WTC11 (cell line): Measurements from ENCODE around the gene PDZD2. TPM values are rescaled to one million over a fixed set of nuclear protein-coding genes. Genes with fewer than 3 reads are reported as not detected.

ENCODE experiments used
- ATAC-seq: fragments of 200-7000 bp; cut with Tn5 transposase; 2 replicates; pipeline ENCODE4 v1.10.0; 2021; ENCODE audit warnings: mild to moderate bottlenecking, moderate library complexity
- CTCF ChIA-PET: fragments of 300-600 bp; sonication (Branson Sonifier 250); formaldehyde crosslinking; loops from one replicate; lab custom pipeline; 2021; ENCODE audit warnings: antibody characterized with exemption; lab: Charles Lee
- POLR2A ChIA-PET: fragments of 350-600 bp; sonication (Branson Sonifier 250); formaldehyde crosslinking; loops from one replicate; lab custom pipeline; 2021; ENCODE audit warnings: antibody characterized with exemption; lab: Charles Lee
- DNase-seq: peaks from one replicate; pipeline ENCODE4 v3.0.0; 2021; ENCODE audit warnings: low spot score
- H3K27ac Mint-ChIP-seq: 2 replicates; pipeline ENCODE4 v1.8.0; 2021; ENCODE audit warnings: mixed read lengths
- H3K27me3 Mint-ChIP-seq: 2 replicates; pipeline ENCODE4 v1.8.0; 2021; ENCODE audit warnings: low read depth, mild to moderate bottlenecking, moderate library complexity, mixed read lengths
- H3K36me3 Mint-ChIP-seq: 2 replicates; pipeline ENCODE4 v1.8.0; 2021; ENCODE audit warnings: mixed read lengths
- H3K4me1 Mint-ChIP-seq: 2 replicates; pipeline ENCODE4 v1.8.0; 2022; ENCODE audit warnings: mixed read lengths
- H3K4me3 Mint-ChIP-seq: 2 replicates; pipeline ENCODE4 v1.8.0; 2021; ENCODE audit warnings: mild to moderate bottlenecking, moderate library complexity, mixed read lengths
- H3K9me3 Mint-ChIP-seq: 2 replicates; pipeline ENCODE4 v1.8.0; 2021; ENCODE audit warnings: mixed read lengths
- AR ChIP-seq: fragments of 250-450 bp; sonication (Bioruptor Pico); IDR thresholded peaks from 2 replicates; pipeline ENCODE4 v1.9.0; 2021; ENCODE audit warnings: mild to moderate bottlenecking
- ATF6 ChIP-seq: sonication (generic); formaldehyde crosslinking; IDR thresholded peaks from 2 replicates; pipeline ENCODE4 v1.8.1; 2023; ENCODE audit warnings: mild to moderate bottlenecking, missing genetic modification reagents
- E2F1 ChIP-seq: sonication (generic); formaldehyde crosslinking; IDR thresholded peaks from 2 replicates; pipeline ENCODE4 v1.8.0; 2022; ENCODE audit warnings: mild to moderate bottlenecking, missing genetic modification reagents
- NR1H2 ChIP-seq: sonication (generic); formaldehyde crosslinking; IDR thresholded peaks from 2 replicates; pipeline ENCODE4 v1.9.0; 2021; ENCODE audit warnings: mild to moderate bottlenecking, moderate library complexity, missing genetic modification reagents
- TCF7 ChIP-seq: sonication (generic); formaldehyde crosslinking; IDR thresholded peaks from 2 replicates; pipeline ENCODE4 v1.8.0; 2022; ENCODE audit warnings: mild to moderate bottlenecking, low read depth, missing genetic modification reagents, moderate library complexity
- TP53 ChIP-seq: sonication (generic); formaldehyde crosslinking; IDR thresholded peaks from 2 replicates; pipeline ENCODE4 v1.8.1; 2023; ENCODE audit warnings: mild to moderate bottlenecking, missing genetic modification reagents
- total RNA-seq: library from RNA; stranded (reverse); gene quantifications from 3 replicates; pipeline ENCODE4 v1.2.3, GENCODE V29; 2021
- TF ChIP-seq, protein P1 (sequence below): sonication (generic); formaldehyde crosslinking; IDR thresholded peaks from 2 replicates; pipeline ENCODE4 v1.8.1; 2022; ENCODE audit warnings: missing genetic modification reagents, borderline replicate concordance
- TF ChIP-seq, protein P2 (sequence below): fragments of 200-600 bp; IDR thresholded peaks from 2 replicates; pipeline ENCODE4 v1.8.0; 2022; ENCODE audit warnings: antibody characterized with exemption

The PDZD2 gene
- total RNA-seq, 1 experiment from 2014 or later: 11.4 TPM

GRCh38 chr5:31888564-31888963, 249.6 kb downstream of the PDZD2 start:
- peaks cover 13% of the 10 kb centered on the region for H3K27me3 Mint-ChIP-seq
- H3K27ac Mint-ChIP-seq: no peak overlapping the region
- ChIA-PET CTCF (interaction anchor here (1.2 kb wide), 3 partner anchors 11 to 63 kb away, joined by 3 read pairs; no protein-coding TSS in a partner anchor), POLR2A (no interaction called here)
- ATAC-seq: no peak
- no peak for DNase-seq
- TF ChIP-seq, protein P1, sequence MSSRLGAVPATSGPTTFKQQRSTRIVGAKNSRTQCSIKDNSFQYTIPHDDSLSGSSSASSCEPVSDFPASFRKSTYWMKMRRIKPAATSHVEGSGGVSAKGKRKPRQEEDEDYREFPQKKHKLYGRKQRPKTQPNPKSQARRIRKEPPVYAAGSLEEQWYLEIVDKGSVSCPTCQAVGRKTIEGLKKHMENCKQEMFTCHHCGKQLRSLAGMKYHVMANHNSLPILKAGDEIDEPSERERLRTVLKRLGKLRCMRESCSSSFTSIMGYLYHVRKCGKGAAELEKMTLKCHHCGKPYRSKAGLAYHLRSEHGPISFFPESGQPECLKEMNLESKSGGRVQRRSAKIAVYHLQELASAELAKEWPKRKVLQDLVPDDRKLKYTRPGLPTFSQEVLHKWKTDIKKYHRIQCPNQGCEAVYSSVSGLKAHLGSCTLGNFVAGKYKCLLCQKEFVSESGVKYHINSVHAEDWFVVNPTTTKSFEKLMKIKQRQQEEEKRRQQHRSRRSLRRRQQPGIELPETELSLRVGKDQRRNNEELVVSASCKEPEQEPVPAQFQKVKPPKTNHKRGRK (CRISPR knock-in tag): no peak
- TF ChIP-seq NR1H2 (CRISPR knock-in tag): no peak
- TF ChIP-seq TCF7 (CRISPR knock-in tag): no peak
- no peaks in the 10 kb centered on the region for H3K9me3 Mint-ChIP-seq
- no peaks in the 10 kb centered on the region for H3K36me3 Mint-ChIP-seq
- H3K4me1 Mint-ChIP-seq: peaks cover 44% of the 10 kb centered on the region
- no peak overlapping the region for H3K4me3 Mint-ChIP-seq

- peak; percentile 92 for ATAC-seq
Observed at GRCh38 chr5:31889001-31889561, 250.2 kb downstream of the PDZD2 start.

More at GRCh38 chr5:31889001-31889561, 250.2 kb downstream of the PDZD2 start:
- H3K9me3 Mint-ChIP-seq: no peaks in the 10 kb centered on the region
- H3K36me3 Mint-ChIP-seq: no peaks in the 10 kb centered on the region
- TF ChIP-seq E2F1 (CRISPR knock-in tag) (no peak), TP53 (no peak), AR (CRISPR knock-in tag) (no peak), ATF6 (no peak)
- TF ChIP-seq, protein P2, sequence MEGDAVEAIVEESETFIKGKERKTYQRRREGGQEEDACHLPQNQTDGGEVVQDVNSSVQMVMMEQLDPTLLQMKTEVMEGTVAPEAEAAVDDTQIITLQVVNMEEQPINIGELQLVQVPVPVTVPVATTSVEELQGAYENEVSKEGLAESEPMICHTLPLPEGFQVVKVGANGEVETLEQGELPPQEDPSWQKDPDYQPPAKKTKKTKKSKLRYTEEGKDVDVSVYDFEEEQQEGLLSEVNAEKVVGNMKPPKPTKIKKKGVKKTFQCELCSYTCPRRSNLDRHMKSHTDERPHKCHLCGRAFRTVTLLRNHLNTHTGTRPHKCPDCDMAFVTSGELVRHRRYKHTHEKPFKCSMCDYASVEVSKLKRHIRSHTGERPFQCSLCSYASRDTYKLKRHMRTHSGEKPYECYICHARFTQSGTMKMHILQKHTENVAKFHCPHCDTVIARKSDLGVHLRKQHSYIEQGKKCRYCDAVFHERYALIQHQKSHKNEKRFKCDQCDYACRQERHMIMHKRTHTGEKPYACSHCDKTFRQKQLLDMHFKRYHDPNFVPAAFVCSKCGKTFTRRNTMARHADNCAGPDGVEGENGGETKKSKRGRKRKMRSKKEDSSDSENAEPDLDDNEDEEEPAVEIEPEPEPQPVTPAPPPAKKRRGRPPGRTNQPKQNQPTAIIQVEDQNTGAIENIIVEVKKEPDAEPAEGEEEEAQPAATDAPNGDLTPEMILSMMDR: no peak
- peaks cover 44% of the 10 kb centered on the region for H3K4me1 Mint-ChIP-seq
- no peak for DNase-seq
- H3K27ac Mint-ChIP-seq: peak overlapping the region; percentile 79
- H3K4me3 Mint-ChIP-seq: no peak overlapping the region
- ChIA-PET POLR2A (no interaction called here), CTCF (interaction anchor here (1.2 kb wide), 3 partner anchors 10 to 63 kb away, joined by 3 read pairs; no protein-coding TSS in a partner anchor)
- peaks cover 13% of the 10 kb centered on the region for H3K27me3 Mint-ChIP-seq
